WERI-Rb-1 (cell line): ENCODE measurements around the gene SUPT20H.

Experiments
- DNase-seq: peaks from one replicate; pipeline ENCODE4 v3.0.0-alpha.2; 2020
- H3K27ac ChIP-seq: fragments of 250-450 bp; sonication (Bioruptor Pico); 2 replicates; pipeline ENCODE4 v1.5.1; 2020; ENCODE audit warnings: mild to moderate bottlenecking, moderate library complexity
- H3K27me3 ChIP-seq: fragments of 250-450 bp; sonication (Bioruptor Pico); 2 replicates; pipeline ENCODE4 v1.5.1; 2021; ENCODE audit warnings: mild to moderate bottlenecking, low read depth, moderate library complexity; ENCODE audit not compliant: insufficient read depth, severe bottlenecking
- H3K36me3 ChIP-seq: fragments of 250-450 bp; sonication (Bioruptor Pico); 2 replicates; pipeline ENCODE4 v1.5.1; 2020; ENCODE audit warnings: mild to moderate bottlenecking, moderate library complexity
- H3K4me3 ChIP-seq: 2 replicates; pipeline ENCODE4 v1.5.1; 2011; ENCODE audit warnings: low read depth, mild to moderate bottlenecking, control low read depth, low read length
- H3K9me3 ChIP-seq: fragments of 250-450 bp; sonication (Bioruptor Pico); 2 replicates; pipeline ENCODE4 v1.5.1; 2021; ENCODE audit warnings: mild to moderate bottlenecking, moderate library complexity; ENCODE audit not compliant: severe bottlenecking
- CTCF ChIP-seq: IDR thresholded peaks from 2 replicates; pipeline ENCODE4 v1.5.1; 2011; ENCODE audit warnings: low read depth, mild to moderate bottlenecking, control low read depth, inconsistent platforms, low read length

SUPT20H gene

GRCh38 chr13:37011788-37012187, 47.7 kb downstream of the SUPT20H start:
- no peak for TF ChIP-seq CTCF
- H3K27ac ChIP-seq = no peak overlapping the region

GRCh38 chr13:37011002-37011401, 48.5 kb downstream of the SUPT20H start:
- no peak for DNase-seq
- H3K27ac ChIP-seq = no peak overlapping the region
- peaks cover 41% of the 10 kb centered on the region for H3K36me3 ChIP-seq
- no peak for TF ChIP-seq CTCF
- H3K27me3 ChIP-seq = no peaks in the 10 kb centered on the region
- H3K4me3 ChIP-seq = no peak overlapping the region
- H3K9me3 ChIP-seq = no peaks in the 10 kb centered on the region

More at GRCh38 chr13:37011788-37012187, 47.7 kb downstream of the SUPT20H start:
- Histone ChIP-seq H3K36me3 (peaks cover 37% of the 10 kb centered on the region), H3K4me3 (no peak overlapping the region), H3K27me3 (no peaks in the 10 kb centered on the region), H3K9me3 (no peaks in the 10 kb centered on the region)
- DNase-seq = no peak

GRCh38 chr13:37010424-37010823, 49.1 kb downstream of the SUPT20H start:
- Histone ChIP-seq H3K4me3 (no peak overlapping the region), H3K36me3 (peaks cover 41% of the 10 kb centered on the region), H3K9me3 (no peaks in the 10 kb centered on the region), H3K27ac (no peak overlapping the region), H3K27me3 (no peaks in the 10 kb centered on the region)
- no peak for DNase-seq
- TF ChIP-seq CTCF = no peak

- Histone ChIP-seq H3K27me3 (no peaks in the 10 kb centered on the region), H3K36me3 (peaks cover 41% of the 10 kb centered on the region), H3K9me3 (no peaks in the 10 kb centered on the region), H3K4me3 (no peak overlapping the region), H3K27ac (no peak overlapping the region)
- TF ChIP-seq CTCF = no peak
- DNase-seq = no peak
Observed at GRCh38 chr13:37009692-37010091, 49.8 kb downstream of the SUPT20H start.

- no peak for TF ChIP-seq CTCF
- Histone ChIP-seq H3K36me3 (peaks cover 15% of the 10 kb centered on the region), H3K4me3 (peak overlapping the region; percentile 64), H3K27me3 (no peaks in the 10 kb centered on the region), H3K27ac (peak overlapping the region; percentile 99), H3K9me3 (no peaks in the 10 kb centered on the region)
- no peak for DNase-seq
Observed at GRCh38 chr13:37001921-37002250, 57.6 kb downstream of the SUPT20H start.

GRCh38 chr13:36999054-36999714, 60.3 kb downstream of the SUPT20H start, which contains the start of gene ALG5:
TSS of gene ALG5 (minus strand) at chr13:36999340. CDS start at chr13:36999300, 40 bp downstream.
- Histone ChIP-seq H3K4me3 (peak within 1 kb of the TSS; percentile 73), H3K27me3 (no peaks in the 10 kb centered on the region), H3K27ac (peak within 1 kb of the TSS; percentile 99), H3K9me3 (no peaks in the 10 kb centered on the region), H3K36me3 (peaks cover 10% of the 10 kb centered on the region)
- peak; percentile 78 for DNase-seq
- peak; percentile 63 for TF ChIP-seq CTCF
